GM15510 (cell line): ENCODE measurements around the gene GPBP1.

Experiments used
- POLR2A ChIP-seq: IDR thresholded peaks from 3 replicates; pipeline ENCODE4 v1.6.1; 2011; ENCODE audit warnings: borderline replicate concordance; ENCODE audit not compliant: insufficient read length; ENCODE audit errors: extremely low read depth

Gene GPBP1

DNA sequence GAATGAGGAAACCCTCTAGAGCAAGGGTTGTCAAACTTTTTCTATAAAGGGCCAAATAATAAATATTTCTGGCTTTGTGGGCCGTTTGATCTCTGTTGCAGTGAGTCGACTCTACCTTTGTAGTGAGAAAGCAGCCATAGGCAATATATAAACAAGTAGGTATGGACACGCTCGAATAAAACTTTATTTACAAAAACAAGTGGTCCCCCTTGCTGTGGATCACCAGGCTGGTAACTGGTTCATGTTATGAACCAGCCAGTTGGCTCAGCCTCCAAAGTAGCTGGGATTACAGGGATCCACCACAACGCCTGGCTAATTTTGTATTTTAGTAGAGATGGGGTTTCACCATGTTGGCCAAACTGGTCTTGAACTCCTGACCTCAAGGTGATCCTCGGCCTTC is 118.5 kb downstream of the GPBP1 start:
- TF ChIP-seq POLR2A = no peak

GRCh38 chr5:57298295-57298984 is 124.6 kb downstream of the GPBP1 start:
- TF ChIP-seq POLR2A = no peak

GRCh38 chr5:57298985-57299491 is 125.2 kb downstream of the GPBP1 start:
- no peak for TF ChIP-seq POLR2A

- TF ChIP-seq POLR2A = no peak
These were observed 126.1 kb downstream of the GPBP1 start for GRCh38 chr5:57299986-57300385.

GRCh38 chr5:57302164-57302563 is 128.3 kb downstream of the GPBP1 start:
- TF ChIP-seq POLR2A = no peak

- TF ChIP-seq POLR2A = no peak
These were observed 128.8 kb downstream of the GPBP1 start for GRCh38 chr5:57302643-57303042.

GRCh38 chr5:57303985-57304384 is 130.1 kb downstream of the GPBP1 start:
- TF ChIP-seq POLR2A = no peak

- TF ChIP-seq POLR2A = no peak
These were observed 131.1 kb downstream of the GPBP1 start for GRCh38 chr5:57304931-57305330.

DNA sequence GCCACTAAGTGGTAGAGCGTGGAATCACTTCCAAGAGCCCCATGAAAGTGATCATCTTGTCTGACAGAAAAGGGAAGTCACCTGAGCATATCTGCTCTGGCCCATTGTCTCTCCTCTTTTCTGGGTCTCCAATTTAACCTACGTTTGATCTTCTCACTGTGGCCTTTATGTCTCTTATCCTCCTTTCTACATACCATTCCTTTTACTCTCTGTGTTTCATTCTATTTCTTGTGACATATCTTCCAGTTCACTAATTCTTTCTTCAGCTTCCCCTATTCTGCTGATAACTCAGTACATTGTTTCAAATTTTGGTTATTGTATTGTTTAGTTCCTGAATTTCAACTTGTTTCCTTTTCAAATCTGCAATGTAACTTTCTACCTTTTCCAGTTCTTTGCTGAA is 132.5 kb downstream of the GPBP1 start:
- TF ChIP-seq POLR2A = no peak

DNA sequence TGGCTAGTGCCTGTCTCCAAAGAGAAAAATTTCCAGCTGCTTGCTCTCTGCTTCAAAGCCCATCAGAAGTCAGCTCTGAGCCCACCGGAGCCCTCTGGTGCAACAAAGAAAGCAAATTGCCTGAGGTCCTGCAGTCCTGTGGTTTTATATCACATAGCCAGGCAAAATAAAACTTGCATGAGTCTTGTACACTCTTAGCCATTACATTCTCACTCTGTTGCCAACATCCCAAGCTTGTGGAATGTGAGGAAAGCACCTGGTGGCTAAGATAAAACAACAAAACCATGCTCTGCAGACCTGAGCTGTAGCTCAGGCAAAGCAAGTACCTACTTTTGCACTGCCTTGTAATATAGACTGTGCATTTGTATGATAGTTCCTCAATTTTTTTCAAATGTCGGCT is 133.7 kb downstream of the GPBP1 start:
- TF ChIP-seq POLR2A = no peak

- no peak for TF ChIP-seq POLR2A
These were observed 137.4 kb downstream of the GPBP1 start for GRCh38 chr5:57311251-57311650.

DNA sequence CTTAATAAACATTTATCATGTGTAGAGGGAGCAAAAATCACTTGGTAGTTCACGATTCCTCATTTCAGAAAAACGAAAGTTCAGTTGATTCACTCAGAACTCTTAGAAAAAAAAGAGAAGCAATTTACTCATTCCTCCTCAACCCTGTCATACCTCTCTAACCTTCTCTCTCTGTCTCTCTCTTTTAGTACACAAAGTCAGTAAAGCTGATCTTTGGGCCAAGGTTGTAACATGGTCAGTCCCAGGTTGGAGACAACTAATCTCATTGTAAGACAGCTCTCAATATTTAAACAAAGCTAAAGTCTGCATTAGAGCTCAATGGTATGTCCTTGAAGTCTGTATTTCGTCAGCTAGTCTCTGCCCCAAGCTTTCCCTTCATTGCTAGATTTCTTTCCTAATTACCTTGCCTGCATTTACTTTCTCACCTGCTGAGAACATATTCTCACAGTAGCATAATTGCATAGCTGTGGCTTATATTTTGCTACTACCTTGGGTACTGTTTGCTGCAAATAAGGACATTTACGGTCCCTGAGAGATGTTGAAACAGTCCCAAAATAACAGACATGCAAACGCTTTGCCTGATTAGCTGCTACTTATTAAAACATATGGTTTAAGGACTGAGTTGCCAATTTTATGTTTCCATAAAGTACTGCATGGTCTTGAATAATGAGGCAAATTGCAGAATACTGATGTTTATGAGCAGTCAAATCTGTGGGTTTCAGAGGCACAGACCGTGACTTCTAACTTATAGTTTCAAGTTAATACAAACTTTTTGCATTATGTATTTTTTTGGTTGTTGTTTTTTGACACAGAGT is 138.3 kb downstream of the GPBP1 start:
- TF ChIP-seq POLR2A = no peak

GRCh38 chr5:57313716-57314115 is 139.9 kb downstream of the GPBP1 start:
- no peak for TF ChIP-seq POLR2A
